ENCODE measurements around the gene PRDX4.

DNA sequence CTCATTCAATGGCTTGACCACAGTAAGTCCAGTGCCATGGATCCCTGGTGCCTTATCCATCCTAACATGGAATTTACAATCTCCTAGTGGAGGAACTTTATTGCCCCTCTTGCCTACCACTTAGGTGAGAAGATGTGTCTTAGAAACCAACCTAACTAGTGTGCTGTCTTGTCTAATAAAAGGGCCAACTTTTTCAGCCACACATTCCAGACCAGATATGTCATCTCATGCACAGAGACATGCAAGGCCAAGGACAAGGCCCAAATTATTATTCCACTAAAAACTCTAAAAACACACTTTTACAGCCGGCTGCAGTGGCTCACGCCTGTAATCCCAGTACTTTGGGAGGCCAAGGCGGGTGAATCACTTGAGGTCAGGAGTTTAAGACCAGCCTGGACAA, 10.6 kb upstream of the PRDX4 start:
- TF ChIP-seq POLR2A (IDR thresholded peaks at IDR 0.05), result no peak
- TF ChIP-seq, protein P1, sequence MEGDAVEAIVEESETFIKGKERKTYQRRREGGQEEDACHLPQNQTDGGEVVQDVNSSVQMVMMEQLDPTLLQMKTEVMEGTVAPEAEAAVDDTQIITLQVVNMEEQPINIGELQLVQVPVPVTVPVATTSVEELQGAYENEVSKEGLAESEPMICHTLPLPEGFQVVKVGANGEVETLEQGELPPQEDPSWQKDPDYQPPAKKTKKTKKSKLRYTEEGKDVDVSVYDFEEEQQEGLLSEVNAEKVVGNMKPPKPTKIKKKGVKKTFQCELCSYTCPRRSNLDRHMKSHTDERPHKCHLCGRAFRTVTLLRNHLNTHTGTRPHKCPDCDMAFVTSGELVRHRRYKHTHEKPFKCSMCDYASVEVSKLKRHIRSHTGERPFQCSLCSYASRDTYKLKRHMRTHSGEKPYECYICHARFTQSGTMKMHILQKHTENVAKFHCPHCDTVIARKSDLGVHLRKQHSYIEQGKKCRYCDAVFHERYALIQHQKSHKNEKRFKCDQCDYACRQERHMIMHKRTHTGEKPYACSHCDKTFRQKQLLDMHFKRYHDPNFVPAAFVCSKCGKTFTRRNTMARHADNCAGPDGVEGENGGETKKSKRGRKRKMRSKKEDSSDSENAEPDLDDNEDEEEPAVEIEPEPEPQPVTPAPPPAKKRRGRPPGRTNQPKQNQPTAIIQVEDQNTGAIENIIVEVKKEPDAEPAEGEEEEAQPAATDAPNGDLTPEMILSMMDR (IDR thresholded peaks at IDR 0.05), result no peak
